Endothelial cell of umbilical vein (primary cell): ENCODE data around the gene APBB1. TPM values are rescaled to one million over a fixed set of nuclear protein-coding genes. Genes with fewer than 3 reads are reported as not detected.

Source experiments
- BruUV-seq: library from RNA; stranded (reverse); fragments of 400-500 nt; replicated peaks from 2 replicates; lab custom pipeline; 2021; lab: Mats Ljungman, UMichigan
- CTCF ChIA-PET: fragments of 300-600, 350-600 bp; sonication (Branson Sonifier 250); formaldehyde crosslinking; loops from one replicate; lab custom pipeline; 2021; ENCODE audit warnings: antibody characterized with exemption, inconsistent platforms; lab: Charles Lee
- POLR2A ChIA-PET: fragments of 300-600, 350-600 bp; sonication (Branson Sonifier 250); formaldehyde crosslinking; loops from one replicate; lab custom pipeline; 2021; ENCODE audit warnings: antibody characterized with exemption, inconsistent platforms; lab: Charles Lee
- DNase-seq: peaks from one replicate; pipeline ENCODE4 v3.0.0-alpha.2; 2011; ENCODE audit warnings: low read depth, low spot score
- FAIRE-seq: peaks from 2 replicates; lab custom pipeline; 2011; peaks lifted over from hg19 to GRCh38; lab: Jason Lieb, UNC
- H2AFZ ChIP-seq: 2 replicates; pipeline ENCODE4 v1.6.0; 2012; ENCODE audit warnings: low read depth, low read length, control low read depth, inconsistent platforms
- H3K27ac ChIP-seq: 2 replicates; pipeline ENCODE4 v1.5.1; 2011; ENCODE audit warnings: low read depth, mild to moderate bottlenecking, control low read depth, low read length, moderate library complexity; ENCODE audit not compliant: insufficient read depth
- H3K27me3 ChIP-seq, 2 experiments: 2 replicates each; pipeline versions ENCODE4 v1.6.0 to v1.6.1; 2011; ENCODE audit warnings: low read length in 2 of 2, mixed read lengths in 1 of 2; ENCODE audit not compliant: control insufficient read depth in 2 of 2, insufficient read depth in 2 of 2
- H3K36me3 ChIP-seq, 2 experiments: 2 replicates in 1 of 2; 3 replicates in 1 of 2; pipeline ENCODE4 v1.5.1; 2011; ENCODE audit warnings: low read length in 2 of 2, mild to moderate bottlenecking in 1 of 2, moderate library complexity in 1 of 2; ENCODE audit not compliant: control insufficient read depth in 2 of 2, insufficient read depth in 2 of 2; ENCODE audit errors: extremely low read depth in 1 of 2
- H3K4me1 ChIP-seq: 3 replicates; pipeline ENCODE4 v1.5.1; 2011; ENCODE audit warnings: mild to moderate bottlenecking, low read length; ENCODE audit not compliant: control insufficient read depth, insufficient read depth; ENCODE audit errors: extremely low read depth
- H3K4me2 ChIP-seq: 2 replicates; pipeline ENCODE4 v1.6.1; 2011; ENCODE audit warnings: low read length, control low read depth, mixed read lengths; ENCODE audit not compliant: insufficient read depth
- H3K4me3 ChIP-seq, 3 experiments: fragments of 200-600 bp in 1 of 3; sonication (generic), shearing (Covaris generic) in 1 of 3; replicated peaks in 1 of 3; 2 replicates each; pipeline ENCODE4 v1.5.1; 2011 to 2016; ENCODE audit warnings: control low read depth in 3 of 3, low read length in 3 of 3, mild to moderate bottlenecking in 2 of 3, inconsistent platforms in 1 of 3, low read depth in 1 of 3, moderate library complexity in 1 of 3; ENCODE audit not compliant: insufficient read depth in 1 of 3
- H3K79me2 ChIP-seq: 2 replicates; pipeline ENCODE4 v1.6.0; 2012; ENCODE audit warnings: low read length, inconsistent platforms; ENCODE audit not compliant: control insufficient read depth, insufficient read depth
- H3K9ac ChIP-seq: replicated peaks from 2 replicates; pipeline ENCODE3; 2011; ENCODE audit warnings: low read length, control low read depth; ENCODE audit not compliant: insufficient read depth; ENCODE audit errors: extremely low read depth
- H3K9me1 ChIP-seq: replicated peaks from 3 replicates; pipeline ENCODE4 v1.6.0; 2011; ENCODE audit warnings: mild to moderate bottlenecking, low read length; ENCODE audit not compliant: control insufficient read depth, insufficient read depth; ENCODE audit errors: extremely low read depth
- H3K9me3 ChIP-seq: replicated peaks from 2 replicates; pipeline ENCODE4 v1.5.1; 2012; ENCODE audit warnings: low read length, inconsistent platforms; ENCODE audit not compliant: control insufficient read depth, insufficient read depth
- H4K20me1 ChIP-seq: replicated peaks from 2 replicates; pipeline ENCODE3; 2011; ENCODE audit warnings: mild to moderate bottlenecking, low read length; ENCODE audit not compliant: control insufficient read depth, insufficient read depth; ENCODE audit errors: extremely low read depth
- CTCF ChIP-seq, 2 donors: IDR thresholded peaks; 1 replicate in 1 of 2; 2 replicates in 1 of 2; pipeline ENCODE4 v1.5.1; 2011; ENCODE audit warnings: low read length in 2 of 2, mild to moderate bottlenecking in 2 of 2, moderate library complexity in 2 of 2, control low read depth in 1 of 2, inconsistent platforms in 1 of 2, low read depth in 1 of 2; ENCODE audit not compliant: insufficient read depth in 1 of 2; ENCODE audit errors: extremely low read depth in 1 of 2
- EZH2 ChIP-seq: IDR thresholded peaks from 2 replicates; pipeline ENCODE4 v1.6.1; 2012; ENCODE audit warnings: borderline replicate concordance, low read depth, mild to moderate bottlenecking, moderate library complexity, low read length, inconsistent platforms; ENCODE audit not compliant: severe bottlenecking
- FOS ChIP-seq: IDR thresholded peaks from 2 replicates; pipeline ENCODE4 v1.6.1; 2011; ENCODE audit warnings: mild to moderate bottlenecking, low read length, moderate library complexity, borderline replicate concordance; ENCODE audit not compliant: insufficient read depth
- GATA2 ChIP-seq: IDR thresholded peaks from 2 replicates; pipeline ENCODE4 v1.7.0; 2011; ENCODE audit warnings: low read depth, mild to moderate bottlenecking, moderate library complexity, mixed read lengths, low read length; ENCODE audit not compliant: insufficient read length, insufficient read depth
- JUN ChIP-seq: IDR thresholded peaks from 2 replicates; pipeline ENCODE4 v1.6.1; 2011; ENCODE audit warnings: borderline replicate concordance, low read depth; ENCODE audit not compliant: insufficient read length, insufficient read depth
- MAX ChIP-seq: IDR thresholded peaks from 2 replicates; pipeline ENCODE4 v1.6.1; 2011; ENCODE audit not compliant: insufficient read depth, insufficient read length
- MYC ChIP-seq: IDR thresholded peaks from one replicate; pipeline ENCODE4 v1.6.1; 2011; ENCODE audit warnings: mild to moderate bottlenecking, low read depth, low read length
- POLR2A ChIP-seq: IDR thresholded peaks from 2 replicates; pipeline ENCODE4 v1.6.1; 2012; ENCODE audit warnings: low read depth, mild to moderate bottlenecking, control low read depth, low read length
- POLR2AphosphoS5 ChIP-seq: IDR thresholded peaks from 2 replicates; pipeline ENCODE4 v1.6.1; 2012; ENCODE audit warnings: low read depth, mild to moderate bottlenecking, control low read depth, low read length, moderate library complexity; ENCODE audit not compliant: insufficient read depth
- dilution Hi-C: fragments of 300-500 bp; cut with MboI; formaldehyde crosslinking; loops from one replicate; pipeline ENCODE4 v1.15.0; 2019; ENCODE audit warnings: low sequenced_read_pairs; ENCODE audit not compliant: extremely low pct_ligation_motif_present
- intact Hi-C: fragments of 100-400 bp; cut with micrococcal nuclease; formaldehyde crosslinking; loops from one replicate; pipeline ENCODE4 v1.10.0; 2022
- polyA plus RNA-seq, 4 experiments: library from polyadenylated mRNA; depleted of rRNA in 3 of 4; stranded (reverse) in 3 of 4; unstranded in 1 of 4; fragments of >200 nt; gene quantifications; 2 replicates each; pipeline versions ENCODE4 v1.2.1 to v1.2.3, GENCODE V29; 2011 to 2012; ENCODE audit warnings: missing spikeins in 1 of 4
- total RNA-seq: library from RNA; stranded (reverse); gene quantifications from 2 replicates; pipeline ENCODE4 v1.2.3, GENCODE V29; 2021

The APBB1 gene
- total and polyA plus RNA-seq, 2 donors (not counting 3 experiments of a cell fraction or from before 2014, with no cell fraction given) = 48.0 to 63.5 TPM

- dilution Hi-C loops (no loop called here), intact Hi-C loops (no loop called here)
- Histone ChIP-seq H3K9ac (no peak overlapping the region), H3K79me2 (no peaks in the 10 kb centered on the region), H3K4me3 (no peak overlapping the region), H4K20me1 (no peaks in the 10 kb centered on the region), H3K27me3 (peaks cover 4 to 8% of the 10 kb centered on the region in 2 experiments), H3K4me2 (no peak overlapping the region), H3K9me3 (no peaks in the 10 kb centered on the region), H3K27ac (no peak overlapping the region), H3K9me1 (no peaks in the 10 kb centered on the region), H3K4me1 (peaks cover 6% of the 10 kb centered on the region), H3K36me3 (no peaks in the 10 kb centered on the region), H2AFZ (no peak overlapping the region)
- BruUV-seq = no TSS peak
- CTCF ChIA-PET = no interaction called here
- POLR2A ChIA-PET = no interaction called here
- FAIRE-seq = no peak
- TF ChIP-seq EZH2 (no peak), GATA2 (no peak), MYC (no peak), FOS (no peak), JUN (no peak), POLR2A (no peak), POLR2AphosphoS5 (no peak), CTCF (IDR thresholded peaks at IDR 0.05; ENCODE audit: extremely low read depth in 1 of 2, insufficient read depth in 1 of 2, low read depth in 1 of 2, low read length in 2 of 2) (no peak), MAX (no peak)
- no peak for DNase-seq
These were observed 68.9 kb downstream of the APBB1 start for GRCh38 chr11:6350043-6350442.
